Central memory CD8-positive, alpha-beta T cell (primary cell): ENCODE data around the gene DDX43.

Experiments
- ATAC-seq: fragments of 150-1000 bp; cut with Tn5 transposase; replicated peaks from 2 replicates; pipeline ENCODE4 v1.10.0; 2022; ENCODE audit warnings: mild to moderate bottlenecking, moderate FRiP score, moderate number of reproducible peaks; ENCODE audit not compliant: poor library complexity, severe bottlenecking; ENCODE audit errors: extremely low read depth
- DNase-seq, 2 donors: peaks; one replicate each; pipeline ENCODE4 v3.0.0; 2021; ENCODE audit warnings: low spot score in 2 of 2
- H3K27ac Mint-ChIP-seq: one replicate; pipeline ENCODE4 v1.8.0; 2022; ENCODE audit warnings: low read depth, mild to moderate bottlenecking, moderate library complexity, mixed read lengths
- H3K27me3 Mint-ChIP-seq: one replicate; pipeline ENCODE4 v1.8.0; 2022; ENCODE audit warnings: mixed read lengths
- H3K36me3 Mint-ChIP-seq: one replicate; pipeline ENCODE4 v1.8.0; 2022; ENCODE audit warnings: mild to moderate bottlenecking, moderate library complexity, mixed read lengths; ENCODE audit not compliant: insufficient read depth
- H3K4me1 Mint-ChIP-seq: one replicate; pipeline ENCODE4 v1.8.0; 2022; ENCODE audit warnings: mixed read lengths
- H3K4me3 Mint-ChIP-seq: one replicate; pipeline ENCODE4 v1.8.0; 2022; ENCODE audit warnings: mild to moderate bottlenecking, moderate library complexity, mixed read lengths
- H3K9me3 Mint-ChIP-seq: one replicate; pipeline ENCODE4 v1.8.0; 2022; ENCODE audit warnings: mixed read lengths

Gene DDX43

GRCh38 chr6:73460056-73460455 is 65.4 kb downstream of the DDX43 start:
- DNase-seq (no peak), ATAC-seq (no peak)
- Mint-ChIP-seq H3K27me3 (no peaks in the 10 kb centered on the region), H3K4me1 (peaks cover 20% of the 10 kb centered on the region), H3K27ac (peak overlapping the region; percentile 84), H3K9me3 (no peaks in the 10 kb centered on the region), H3K36me3 (peaks cover 24% of the 10 kb centered on the region), H3K4me3 (peak overlapping the region; percentile 34)

- Mint-ChIP-seq H3K27me3 (no peaks in the 10 kb centered on the region), H3K4me1 (peaks cover 27% of the 10 kb centered on the region), H3K27ac (peak within 1 kb of the TSS; percentile 84), H3K36me3 (peaks cover 34% of the 10 kb centered on the region), H3K9me3 (no peaks in the 10 kb centered on the region), H3K4me3 (peak within 1 kb of the TSS; percentile 86)
- DNase-seq (peak; percentile 64 to 78), ATAC-seq (peak; percentile 90)
Measured at GRCh38 chr6:73461537-73462350, 67.1 kb downstream of the DDX43 start, which contains the start of gene MTO1. MTO1 (plus strand) TSS chr6:73461737; CDS start chr6:73461855, 118 bp downstream.
